Esophagus squamous epithelium (tissue), 4 donors: ENCODE measurements around the gene ULK4.

Experiments used
- POLR2A ChIP-seq, 4 donors: fragments of 450-650 bp; IDR thresholded peaks; one replicate each; pipeline ENCODE4 v1.6.1; 2017; ENCODE audit warnings: antibody characterized with exemption in 4 of 4, mild to moderate bottlenecking in 4 of 4, moderate library complexity in 3 of 4
- TF ChIP-seq, protein P1 (sequence below), 6 experiments: fragments of 450-650 bp in 4 of 6; fragments of 200-600 bp in 2 of 6; sonication (generic) in 2 of 6; IDR thresholded peaks; one replicate each; pipeline ENCODE4 v1.5.1; 2016 to 2019; ENCODE audit warnings: antibody characterized with exemption in 6 of 6, mild to moderate bottlenecking in 4 of 6, moderate library complexity in 4 of 6

DNA sequence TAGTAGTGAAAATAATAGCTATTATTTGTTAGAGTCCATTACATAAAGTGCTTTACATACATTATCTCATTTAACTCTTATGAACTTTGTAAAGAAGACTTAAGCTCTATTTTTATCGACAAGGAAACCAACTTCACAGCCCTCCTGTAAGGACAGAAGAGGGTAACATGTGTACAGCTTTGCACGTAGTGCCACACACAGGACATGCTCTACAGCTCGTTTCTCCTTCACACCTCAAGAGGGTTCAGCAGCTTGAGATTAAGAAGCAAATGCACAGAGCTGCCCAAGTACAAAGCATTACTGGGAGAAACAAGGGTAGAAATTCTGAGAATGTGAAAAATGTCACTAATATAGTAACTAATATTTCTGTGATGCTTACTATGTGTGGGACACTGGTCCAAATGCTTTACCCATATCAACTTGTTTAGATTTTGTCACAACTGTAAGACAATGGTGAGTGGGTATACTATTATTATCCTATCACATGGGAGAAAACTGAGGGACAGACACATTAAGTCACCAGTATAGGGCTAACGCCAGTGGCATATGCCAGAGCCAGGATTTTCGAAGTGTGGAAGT, 434.8 kb downstream of the ULK4 start:
- TF ChIP-seq, protein P1, sequence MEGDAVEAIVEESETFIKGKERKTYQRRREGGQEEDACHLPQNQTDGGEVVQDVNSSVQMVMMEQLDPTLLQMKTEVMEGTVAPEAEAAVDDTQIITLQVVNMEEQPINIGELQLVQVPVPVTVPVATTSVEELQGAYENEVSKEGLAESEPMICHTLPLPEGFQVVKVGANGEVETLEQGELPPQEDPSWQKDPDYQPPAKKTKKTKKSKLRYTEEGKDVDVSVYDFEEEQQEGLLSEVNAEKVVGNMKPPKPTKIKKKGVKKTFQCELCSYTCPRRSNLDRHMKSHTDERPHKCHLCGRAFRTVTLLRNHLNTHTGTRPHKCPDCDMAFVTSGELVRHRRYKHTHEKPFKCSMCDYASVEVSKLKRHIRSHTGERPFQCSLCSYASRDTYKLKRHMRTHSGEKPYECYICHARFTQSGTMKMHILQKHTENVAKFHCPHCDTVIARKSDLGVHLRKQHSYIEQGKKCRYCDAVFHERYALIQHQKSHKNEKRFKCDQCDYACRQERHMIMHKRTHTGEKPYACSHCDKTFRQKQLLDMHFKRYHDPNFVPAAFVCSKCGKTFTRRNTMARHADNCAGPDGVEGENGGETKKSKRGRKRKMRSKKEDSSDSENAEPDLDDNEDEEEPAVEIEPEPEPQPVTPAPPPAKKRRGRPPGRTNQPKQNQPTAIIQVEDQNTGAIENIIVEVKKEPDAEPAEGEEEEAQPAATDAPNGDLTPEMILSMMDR (IDR thresholded peaks at IDR 0.05): no peak
- no peak for TF ChIP-seq POLR2A (IDR thresholded peaks at IDR 0.05)
